NCI-H146 (cell line): ENCODE results near the gene ABLIM1.

ENCODE experiments used
- DNase-seq: peaks from one replicate; lab custom pipeline; 2025; lab: John Stamatoyannopoulos, UW

ABLIM1 gene

DNA sequence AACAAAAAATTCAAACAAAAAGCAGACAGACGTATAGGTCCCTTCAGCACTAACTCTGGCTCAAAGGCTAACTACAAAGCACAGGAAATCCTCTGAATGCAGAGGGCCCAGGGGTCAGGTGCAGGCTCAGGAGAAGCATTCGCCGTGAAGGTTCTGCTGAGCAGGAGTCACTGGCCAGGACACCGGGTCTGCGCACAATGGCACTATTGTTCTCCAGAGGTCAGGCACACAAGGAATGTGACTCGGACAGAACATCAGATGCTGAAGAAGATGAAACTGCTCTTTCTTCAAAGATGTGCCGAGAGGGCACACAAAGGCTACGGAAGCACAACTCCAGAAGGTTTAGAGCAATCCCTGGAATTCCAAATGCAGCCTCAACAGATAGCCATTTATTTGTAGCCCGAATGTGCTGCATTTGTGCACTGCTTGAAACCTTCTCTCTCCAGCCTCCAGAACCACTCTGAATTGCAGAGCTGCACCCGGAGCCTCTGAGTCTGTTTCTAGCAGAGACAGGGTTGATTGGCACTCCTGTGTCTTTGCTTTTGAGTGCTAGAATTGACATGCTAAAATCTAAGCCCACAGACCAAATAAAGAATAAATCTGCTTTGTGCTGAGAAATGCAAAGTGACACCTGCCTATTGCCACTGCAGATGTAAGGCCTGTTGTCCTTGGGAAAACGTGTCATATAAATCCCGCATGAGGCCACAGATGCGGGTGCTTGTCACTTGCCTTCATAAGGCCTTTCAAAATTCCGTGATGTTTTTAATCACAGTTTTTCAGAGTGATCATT, 168.4 kb downstream of the ABLIM1 start:
- peak; percentile 57 for DNase-seq

DNA sequence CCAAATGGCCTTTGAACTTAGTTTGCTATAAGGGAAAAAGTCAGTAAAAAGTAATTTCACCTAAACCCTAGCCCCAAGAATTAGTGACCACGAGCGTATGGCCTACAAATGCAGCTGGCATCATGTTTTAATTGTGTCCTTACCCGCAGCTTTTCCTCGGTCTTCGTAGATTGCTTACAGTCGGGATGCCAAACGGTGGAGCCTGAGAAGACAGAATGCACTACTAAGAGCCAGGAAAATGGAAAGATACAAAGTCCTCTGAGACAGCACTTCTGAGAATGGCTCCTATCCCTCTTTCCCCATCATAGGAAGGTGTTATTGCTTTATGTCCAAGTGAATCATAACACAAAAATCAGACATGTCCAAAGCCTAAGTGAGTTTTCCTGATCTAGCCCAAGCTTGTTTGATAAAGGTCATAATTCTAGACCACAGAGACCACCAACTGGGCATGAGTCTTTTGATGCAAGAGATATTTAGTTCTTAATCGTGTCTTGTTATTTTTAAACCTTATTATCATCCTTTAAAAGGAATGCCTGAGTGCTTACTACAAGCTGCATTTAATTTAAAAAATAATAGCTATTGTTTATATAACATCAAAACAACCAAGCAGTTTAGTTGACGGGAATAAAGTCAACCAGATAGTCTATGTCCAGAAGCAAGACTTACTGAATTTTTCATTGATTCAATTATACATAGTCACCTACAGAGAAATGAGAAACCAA, 170.1 kb downstream of the ABLIM1 start:
- DNase-seq = no peak

DNA sequence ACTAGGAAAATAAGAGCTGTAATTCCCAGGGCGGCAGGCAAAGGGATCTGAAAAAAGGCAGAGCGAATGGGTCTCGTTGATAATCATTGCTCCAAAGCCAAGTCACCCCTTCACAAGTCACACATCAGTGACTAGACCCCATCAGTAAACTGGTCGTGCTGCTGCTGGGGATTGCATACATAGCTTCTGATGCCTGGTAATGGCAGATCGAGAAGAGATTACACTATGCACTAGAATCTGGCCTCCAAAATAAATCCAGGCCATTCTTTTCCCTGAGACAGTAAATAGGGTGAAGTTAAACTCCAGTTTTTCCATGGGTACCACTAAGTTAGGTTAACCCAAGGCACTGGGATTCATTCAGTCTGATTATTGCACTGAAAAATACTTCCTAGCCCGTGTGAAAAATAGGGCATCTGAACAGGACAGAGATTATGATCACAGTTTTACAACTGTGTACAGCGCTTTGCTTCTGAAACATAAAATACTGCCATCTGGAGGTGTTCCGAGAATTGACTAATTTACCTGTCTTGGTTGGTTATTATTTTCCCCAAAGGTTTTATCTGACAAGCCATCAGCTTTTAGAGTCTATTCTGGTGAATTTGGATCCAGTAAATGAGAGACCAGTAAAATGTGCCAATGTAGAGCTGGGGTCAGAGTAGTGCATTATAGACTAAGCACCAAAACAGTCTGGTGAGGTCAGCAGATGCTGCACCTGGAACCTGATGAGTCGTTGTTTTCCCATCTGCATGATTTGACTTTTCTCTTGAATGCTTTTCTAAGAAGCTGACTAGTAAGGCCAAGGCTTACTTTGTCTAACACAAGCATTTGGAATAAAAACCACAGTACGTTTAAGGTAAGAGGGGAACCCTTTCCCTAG, 170.9 kb downstream of the ABLIM1 start:
- no peak for DNase-seq

DNA sequence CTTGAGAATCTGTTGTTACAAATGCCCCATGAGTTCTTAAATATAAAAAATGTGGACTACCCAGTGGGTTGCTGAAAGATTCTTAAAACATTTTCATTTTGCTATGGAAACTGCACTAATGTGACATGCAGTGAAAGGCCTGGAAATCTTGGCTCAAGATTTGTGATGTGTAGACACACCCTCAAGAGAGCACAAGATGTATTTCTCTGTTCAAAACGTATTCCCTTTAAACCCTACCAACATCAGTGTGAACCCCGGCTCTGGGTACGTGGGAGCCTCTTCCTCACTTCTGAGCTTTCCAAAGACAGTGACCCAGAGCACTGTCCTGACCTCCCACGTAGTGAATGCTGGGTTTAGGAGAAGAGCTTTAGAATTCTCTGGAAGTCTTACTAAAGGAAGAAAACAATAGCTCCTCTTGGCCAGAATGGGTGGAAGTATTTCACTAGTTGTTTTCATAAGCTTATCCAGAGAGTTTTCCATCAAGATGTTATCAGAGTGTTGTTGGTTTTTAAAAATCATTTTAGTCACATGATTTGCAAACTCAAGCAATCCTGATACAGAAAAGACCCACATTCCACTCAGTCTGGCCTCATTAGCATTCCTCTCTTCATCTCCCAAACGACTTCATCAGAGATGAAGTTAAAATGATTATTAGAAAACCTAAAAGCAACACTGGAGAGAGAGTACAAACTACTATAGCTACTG, 172.2 kb downstream of the ABLIM1 start:
- DNase-seq = no peak

DNA sequence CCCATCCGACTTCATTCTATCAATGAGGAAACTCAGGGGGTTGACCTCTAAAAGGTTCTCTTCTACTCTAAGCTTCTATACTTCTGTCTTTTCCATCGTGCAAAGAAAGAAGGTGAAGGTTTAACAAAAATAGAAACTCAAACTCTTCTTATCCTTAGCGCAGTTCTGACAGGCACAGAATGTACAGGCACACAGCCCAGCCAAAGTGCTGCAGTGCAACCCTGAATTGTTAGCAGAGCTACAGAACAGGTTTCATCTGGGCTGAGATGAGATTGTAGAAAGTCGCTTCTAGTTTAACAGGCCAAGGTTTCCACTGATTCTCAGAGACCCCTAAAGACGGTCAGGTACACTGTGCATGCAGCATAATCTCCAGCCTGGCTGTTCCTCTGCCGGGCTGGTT, 174.5 kb downstream of the ABLIM1 start:
- no peak for DNase-seq

DNA sequence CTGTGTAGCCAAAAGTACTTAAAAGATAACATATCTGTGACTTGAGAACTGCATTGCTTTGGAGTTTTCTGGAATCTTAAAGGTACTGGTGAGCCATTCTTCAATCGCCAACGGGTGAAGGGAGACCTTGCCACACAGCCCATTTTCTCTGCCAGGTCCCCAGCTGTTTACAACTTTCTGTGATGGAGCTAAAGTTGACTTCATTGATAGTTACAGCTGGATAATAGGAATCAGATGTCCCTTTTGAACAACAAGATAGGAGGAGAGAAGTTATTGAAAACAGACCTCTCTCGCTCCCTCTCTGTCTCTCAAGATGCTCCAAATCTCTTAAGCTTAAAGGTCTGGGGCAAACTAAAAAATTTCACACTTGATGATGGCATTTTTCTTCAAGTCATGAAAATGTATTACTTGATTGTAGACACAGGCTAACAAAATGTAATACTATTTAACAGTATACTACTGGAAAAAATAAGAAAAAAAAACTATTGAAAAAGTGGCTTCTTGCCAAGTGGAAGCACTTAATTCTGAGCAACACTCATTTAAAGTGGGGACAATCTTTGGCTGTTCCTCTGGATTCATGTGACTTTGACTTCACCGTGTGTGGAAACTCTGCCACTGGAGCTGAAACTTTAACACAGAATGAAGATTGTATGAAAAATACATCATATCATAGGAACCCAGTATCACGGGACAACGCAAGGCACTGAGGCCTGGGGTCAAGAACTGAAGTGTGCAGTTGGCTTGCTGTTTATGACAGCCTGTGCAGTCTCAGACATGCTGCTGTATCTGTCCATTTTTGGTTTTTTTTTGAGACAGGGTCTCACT, 175.4 kb downstream of the ABLIM1 start:
- no peak for DNase-seq

DNA sequence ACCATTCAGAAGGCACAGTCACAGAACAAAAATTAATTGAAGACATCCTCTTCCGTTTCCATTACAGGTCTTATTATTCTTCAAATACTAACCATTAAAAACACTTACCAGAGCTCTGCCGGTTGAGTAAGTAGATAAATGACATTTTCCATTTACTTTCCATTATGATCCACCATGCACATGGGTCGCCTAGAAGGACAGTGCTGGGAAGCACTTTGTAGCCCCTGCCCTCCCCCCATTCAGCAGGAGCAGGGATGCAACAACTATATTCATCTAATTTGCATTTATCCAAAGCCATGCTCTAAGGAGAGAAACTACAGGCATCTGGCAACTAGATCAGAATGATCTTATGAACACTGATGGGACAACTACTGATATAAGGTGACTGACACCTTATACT, 177.0 kb downstream of the ABLIM1 start:
- no peak for DNase-seq

DNA sequence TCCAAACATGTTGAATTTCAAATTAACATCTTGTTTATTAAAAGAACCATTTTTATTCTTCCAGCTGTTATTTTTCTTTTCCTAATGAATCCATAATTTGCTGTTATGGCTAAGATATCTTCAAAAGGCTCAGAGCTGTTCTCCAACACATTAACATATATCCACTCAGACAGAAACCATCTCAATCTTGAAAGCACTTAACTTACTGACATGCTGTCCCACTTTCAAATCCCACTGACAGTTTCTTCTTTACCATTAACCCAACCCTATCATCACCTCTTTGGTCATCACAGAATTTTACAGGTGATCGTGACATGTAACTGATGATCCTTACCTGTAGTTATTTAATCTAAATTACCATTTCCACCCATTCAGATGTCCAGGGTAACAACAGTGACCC, 178.2 kb downstream of the ABLIM1 start:
- no peak for DNase-seq

DNA sequence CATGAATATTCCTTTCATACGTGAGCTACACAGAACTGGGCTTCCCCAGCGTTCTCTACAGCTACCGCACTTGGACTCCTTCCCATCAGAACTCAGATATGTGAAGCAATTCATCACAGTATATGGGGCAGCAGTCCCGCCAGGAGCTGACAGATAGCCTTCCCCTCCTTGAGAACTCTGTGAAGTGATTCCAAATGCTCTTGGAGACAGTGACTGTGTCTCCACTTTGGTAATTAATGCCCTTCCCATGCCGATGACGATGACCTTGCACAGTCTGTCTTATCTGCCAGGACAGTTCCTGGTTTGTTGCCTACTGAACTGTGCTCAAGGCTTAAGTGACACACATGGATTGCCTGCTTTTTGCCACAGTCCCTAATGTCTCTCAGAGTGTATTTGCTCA, 178.8 kb downstream of the ABLIM1 start:
- no peak for DNase-seq

DNA sequence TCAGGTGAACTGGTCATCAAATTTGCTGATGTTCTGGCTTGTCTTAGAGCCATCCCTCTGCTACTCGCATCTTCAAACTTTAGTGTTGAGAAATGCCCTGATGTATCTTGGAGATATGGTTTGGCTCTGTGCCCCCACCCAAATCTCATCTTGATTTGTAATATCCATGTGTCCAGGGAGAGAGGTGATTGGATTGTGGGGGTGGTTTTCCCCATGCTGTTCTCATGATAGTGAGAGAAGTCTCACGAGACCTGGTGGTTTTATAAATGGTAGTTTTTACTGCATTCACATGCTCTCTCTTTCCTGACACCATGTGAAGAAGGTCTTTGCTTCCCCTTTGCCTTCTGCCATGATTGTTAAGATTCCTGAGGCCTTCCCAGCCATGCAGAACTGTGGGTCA, 179.8 kb downstream of the ABLIM1 start:
- DNase-seq = no peak

DNA sequence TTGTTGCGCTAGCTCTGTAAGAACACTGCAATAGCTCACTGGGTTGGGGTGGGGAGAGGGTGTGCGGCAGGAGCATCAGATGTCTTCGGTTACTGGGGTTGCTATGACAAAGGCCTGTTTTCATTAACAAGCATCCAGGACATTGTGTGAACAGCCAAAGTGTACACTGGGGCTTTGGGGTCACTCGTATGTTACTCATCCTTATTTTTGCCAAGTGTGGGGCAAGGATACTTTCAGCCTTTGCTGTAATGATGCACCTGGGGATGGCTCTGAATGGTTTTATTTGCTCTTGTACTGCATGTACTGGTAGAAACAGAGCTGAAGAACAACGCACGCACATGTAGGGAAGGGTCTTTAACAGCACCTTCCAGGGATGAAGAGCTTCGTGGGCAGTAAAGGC, 180.8 kb downstream of the ABLIM1 start:
- no peak for DNase-seq

DNA sequence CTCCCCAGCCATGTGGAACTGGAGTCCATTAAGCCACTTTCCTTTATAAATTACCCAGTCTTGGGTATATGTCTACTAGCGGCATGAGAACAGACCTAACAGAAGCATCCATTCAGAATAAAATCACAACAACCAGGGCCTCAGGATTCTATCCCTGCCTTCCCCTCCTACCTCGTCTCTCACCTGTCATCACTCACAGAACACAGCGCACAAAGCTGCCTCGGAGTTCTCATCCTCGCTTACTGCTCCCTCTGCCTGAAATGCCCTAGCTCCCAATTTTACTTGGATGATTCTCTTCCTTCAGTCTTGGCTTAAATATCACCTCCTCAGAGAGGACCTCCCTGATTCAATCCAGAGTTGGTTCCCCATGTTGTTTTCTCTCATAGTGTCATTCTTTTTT, 183.1 kb downstream of the ABLIM1 start:
- DNase-seq = no peak

DNA sequence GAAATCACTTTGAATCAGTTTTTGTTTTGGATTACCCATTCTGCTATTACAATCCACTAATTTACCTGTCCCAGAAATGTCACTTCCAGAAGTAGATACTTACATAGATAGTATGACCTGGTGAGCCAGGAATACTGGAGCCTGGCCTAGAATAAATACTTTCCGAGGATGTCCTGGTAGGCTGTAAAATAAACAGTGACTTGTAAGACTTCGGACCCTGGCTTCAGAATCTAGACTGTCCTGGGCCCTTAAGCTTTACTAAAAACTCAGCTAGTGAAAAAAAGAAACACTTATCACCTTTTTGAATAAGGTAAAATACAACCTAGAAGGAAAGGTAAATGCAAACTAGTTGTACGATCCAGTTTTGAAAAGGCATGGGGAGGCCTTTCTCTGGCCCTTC, 184.3 kb downstream of the ABLIM1 start:
- no peak for DNase-seq

DNA sequence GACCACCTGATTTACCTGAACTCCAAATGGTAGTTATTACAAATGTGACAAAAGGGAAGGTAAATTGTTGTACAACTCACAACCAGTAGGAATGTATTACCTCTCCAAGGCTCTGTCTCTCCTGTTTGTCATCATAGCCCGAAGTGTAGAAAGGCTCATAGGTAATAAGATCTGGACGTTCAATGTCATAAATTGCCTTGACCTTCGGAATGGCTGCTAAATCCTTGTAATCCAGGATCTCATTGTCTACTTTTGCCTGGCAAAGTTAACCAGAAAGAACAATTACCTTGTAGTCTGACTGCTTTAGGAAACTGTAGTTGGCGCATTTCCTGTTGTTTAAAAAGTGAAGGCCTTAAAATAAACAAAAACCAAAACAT, 185.2 kb downstream of the ABLIM1 start:
- no peak for DNase-seq

DNA sequence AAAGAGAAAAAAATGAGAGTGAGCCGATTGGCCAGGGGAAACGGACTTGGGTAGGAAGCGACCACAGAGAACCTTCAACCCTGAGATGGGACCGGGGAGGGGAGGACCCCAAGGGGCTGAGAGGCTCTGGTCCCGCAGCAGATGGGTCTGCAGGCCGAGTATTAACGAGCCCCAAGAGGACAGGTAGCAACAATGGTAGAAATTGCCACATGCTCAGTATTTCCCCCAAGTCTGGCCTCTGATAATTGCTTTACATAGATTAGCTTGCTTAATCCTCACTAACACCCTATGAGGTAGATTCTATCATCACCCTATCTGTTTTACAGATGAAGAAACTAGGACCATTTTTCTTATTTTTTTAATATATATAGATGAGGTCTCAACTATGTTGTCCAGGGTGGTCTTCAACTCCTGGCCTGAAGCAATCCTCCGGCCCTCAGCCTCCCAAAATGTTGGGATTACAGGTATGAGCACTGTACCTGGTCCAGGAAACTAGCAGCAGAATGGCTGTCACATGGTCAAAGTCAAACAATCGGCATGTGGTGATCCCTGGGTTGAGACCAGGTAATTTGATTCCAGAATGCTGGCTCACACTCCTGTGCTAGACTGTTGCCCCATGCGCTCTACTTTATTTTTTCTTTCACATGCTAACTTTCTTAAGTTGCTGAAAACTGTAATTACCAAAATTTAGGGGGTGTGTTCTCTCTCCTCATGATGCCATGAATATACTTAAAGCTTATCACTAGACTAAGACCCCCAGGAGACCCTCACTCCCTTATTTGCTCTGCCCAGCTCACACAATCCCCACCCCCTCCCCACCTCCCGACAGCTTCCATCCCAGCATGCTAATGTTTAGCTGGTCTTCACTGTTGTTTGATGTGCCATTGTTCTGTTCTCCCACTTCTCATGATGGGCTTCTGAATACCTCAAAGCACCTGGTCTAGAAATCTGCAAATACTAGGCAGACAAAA, 185.9 kb downstream of the ABLIM1 start:
- peak; percentile 91 for DNase-seq

DNA sequence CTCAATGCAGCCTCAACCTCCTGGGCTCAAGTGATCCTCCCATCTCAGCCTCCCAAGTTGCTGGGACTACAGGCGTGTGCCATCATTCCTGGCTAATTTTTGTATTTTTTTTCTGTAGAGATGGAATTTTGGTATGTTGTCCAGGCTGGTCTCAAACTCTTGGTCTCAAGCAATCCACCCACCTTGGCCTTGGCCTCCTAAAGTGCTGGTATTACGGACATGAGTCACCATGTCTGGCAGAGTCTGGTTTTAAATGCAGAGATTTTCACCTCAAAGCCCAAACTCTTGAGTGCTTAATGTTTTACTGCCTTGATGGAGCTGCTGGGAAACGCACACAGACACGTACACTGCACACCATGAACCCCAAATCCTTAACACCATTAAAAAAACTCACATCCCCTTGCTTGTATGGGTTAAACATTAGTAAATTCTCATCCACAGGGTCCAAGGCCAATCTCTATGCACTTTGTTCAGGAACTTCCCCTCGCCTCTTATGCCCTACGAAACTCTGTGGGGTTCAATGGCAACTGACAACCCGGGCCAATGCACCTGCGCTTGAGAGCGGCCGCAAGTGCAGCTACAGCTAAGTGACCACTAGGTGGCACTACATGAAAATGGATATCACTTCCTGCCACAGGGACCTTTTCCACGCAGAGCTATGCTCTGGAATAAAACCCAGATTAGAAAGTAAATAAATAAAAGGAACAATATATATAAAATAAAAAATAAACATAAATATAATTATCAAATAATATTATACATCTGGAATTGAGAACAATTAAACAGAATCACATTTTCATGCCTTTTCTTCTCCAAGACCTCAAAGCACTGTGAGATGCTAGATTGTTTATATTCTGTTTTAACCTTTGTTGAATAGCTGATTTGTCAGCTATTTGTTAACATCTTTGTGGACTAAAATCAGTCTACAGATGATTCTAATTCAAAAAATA, 186.8 kb downstream of the ABLIM1 start:
- peak; percentile 82 for DNase-seq

DNA sequence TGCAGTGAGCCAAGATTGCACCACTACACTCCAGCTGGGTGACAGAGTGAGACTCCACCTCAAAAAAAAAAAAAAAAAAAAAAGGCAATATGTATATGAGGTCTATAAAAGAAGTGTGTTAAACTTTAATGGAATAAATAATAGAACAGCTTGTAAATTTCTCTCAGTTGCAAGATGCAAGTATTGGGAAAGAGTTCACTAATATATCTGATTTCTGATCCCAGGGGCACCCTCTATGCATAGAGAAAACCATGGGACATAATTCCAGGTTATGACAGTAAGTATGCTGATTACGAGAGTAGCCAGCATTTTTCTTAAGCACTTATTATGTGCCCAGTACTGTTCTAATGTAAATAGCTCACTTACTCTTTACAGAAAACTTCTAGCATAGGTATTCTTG, 187.7 kb downstream of the ABLIM1 start:
- DNase-seq = no peak

DNA sequence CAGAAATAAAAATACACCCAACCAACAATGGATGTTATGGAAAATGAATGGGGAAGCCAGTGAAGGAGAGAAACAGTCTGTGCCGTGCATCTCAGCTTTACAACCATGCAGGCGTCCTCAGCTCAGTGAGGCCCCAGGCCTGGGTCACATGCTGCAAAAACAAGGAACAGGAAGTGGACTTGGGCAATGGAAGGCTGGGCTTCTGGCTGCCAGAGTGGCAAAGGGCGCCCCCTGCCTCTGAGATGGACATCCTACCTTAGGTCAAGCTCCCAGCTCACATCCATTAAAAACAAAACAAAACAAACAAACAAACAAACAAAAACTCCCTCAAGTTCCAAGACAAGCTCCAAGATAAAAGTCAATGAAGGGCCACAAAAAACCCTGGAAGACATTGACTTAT, 199.1 kb downstream of the ABLIM1 start:
- DNase-seq = peak; percentile 58
